GM18861 (cell line): Measurements from ENCODE around the gene FHL1.

ENCODE experiments used
- ATAC-seq: cut with Tn5 transposase; IDR thresholded peaks from one replicate; pipeline ENCODE4 v1.9.1; 2021; ENCODE audit not compliant: unreplicated experiment

FHL1 gene

DNA sequence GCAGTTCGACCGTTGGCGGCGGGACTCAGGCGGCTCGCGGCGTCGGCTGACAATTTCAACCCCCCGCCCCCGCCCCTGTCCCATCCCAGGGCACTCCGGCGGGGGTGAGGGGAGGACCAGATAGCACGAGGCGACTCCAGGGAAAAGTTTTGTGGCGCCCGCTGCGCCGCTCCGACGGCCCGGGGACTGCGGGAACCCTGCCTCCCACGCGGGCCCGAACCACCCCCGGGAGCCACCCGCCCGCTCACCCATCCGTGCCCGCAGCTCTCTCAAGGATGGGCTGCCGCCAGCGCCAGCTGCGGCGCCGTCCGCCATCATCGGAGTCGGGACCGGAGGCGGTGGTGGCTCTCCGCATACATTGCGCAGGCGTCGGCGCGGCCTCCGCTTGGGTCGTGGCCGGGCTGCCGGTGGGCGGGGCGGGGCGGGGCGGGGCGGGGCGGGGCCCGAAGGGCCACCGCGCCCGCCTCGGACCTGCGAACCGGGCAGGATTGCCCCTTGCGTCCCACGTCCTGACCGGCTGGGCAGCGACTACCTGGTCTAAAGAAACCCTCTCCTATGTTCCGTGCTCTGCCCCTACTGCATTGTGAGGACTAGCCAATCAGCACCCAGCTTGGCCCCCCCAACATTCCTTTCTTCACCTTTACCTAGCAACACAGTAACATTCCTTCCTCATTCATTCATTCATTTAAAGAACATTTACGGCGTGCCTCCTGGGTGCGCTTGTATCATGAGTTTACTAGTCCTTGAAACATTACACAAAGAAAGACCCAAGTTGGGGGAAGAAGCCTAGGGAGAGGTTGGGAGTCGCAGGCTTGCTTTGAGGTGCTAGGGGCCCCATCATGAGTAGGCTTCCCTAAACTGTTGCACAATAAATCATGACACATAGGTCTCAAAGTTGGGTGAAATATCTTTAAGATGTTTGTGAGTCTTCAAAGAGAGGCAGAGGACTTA is 104.0 kb downstream of the FHL1 start, which contains the start of gene MAP7D3:
Gene MAP7D3 (minus strand): TSS at position 360 of the 951 bp plus-strand sequence. CDS start 42 bp downstream, at position 318.
- peak; percentile 73 for ATAC-seq

DNA sequence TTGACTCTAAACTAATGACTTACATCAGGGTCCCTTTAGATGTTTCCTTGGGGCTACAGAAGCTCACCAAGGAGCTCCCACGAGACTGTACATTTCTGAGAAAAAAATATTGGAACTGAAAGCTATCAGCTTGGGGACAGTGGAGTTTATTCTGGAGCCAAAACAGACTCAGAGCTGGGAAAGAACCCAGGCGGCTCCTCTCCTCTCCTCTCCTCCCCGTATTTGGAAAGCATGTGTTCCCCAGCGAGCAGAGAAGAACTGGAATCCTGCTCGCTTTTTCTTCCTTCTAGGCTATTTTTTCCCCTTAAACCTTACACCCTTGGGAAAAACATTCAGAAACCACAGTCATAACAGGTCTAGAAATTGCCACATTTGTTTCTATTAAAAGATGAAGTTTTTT is 108.2 kb downstream of the FHL1 start:
- no peak for ATAC-seq

DNA sequence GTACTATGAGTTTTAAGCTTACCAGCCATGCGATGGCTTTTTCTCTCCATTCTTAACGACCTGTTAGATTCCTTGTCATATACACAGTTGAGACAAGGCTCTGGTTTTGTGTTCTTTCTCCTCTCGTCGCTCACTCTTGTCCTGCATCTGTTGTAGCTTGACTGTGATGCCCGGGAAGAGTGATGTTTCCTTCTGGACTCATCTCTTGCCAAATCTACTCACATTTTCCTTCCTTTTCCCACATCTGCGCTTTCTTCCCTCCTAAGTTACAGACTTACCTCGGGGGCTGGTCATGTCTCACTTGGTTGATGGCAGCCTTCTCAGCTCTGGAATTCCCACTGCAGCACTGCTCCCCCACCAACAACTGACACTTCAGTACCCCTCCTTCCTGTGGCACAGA is 108.7 kb downstream of the FHL1 start:
- no peak for ATAC-seq

DNA sequence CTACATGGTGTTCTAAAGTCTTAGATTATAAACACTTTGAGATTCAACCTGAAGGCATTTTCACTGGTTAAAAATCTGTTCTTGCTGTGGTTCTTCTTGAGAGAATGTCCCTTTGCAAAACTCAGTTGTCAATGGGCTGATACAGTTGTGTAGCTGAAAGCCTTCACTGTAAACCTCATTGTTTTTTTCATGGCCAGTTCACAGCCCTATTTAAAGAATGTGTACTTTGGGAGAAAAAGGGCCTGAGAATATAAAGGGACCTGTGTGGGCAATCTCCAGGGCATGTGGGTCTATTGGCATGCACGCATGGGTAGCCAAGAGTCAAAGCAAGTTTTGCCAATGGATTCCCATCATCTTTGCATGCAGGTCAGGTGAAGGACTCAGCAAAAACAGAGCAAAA is 111.6 kb downstream of the FHL1 start:
- ATAC-seq, result no peak

DNA sequence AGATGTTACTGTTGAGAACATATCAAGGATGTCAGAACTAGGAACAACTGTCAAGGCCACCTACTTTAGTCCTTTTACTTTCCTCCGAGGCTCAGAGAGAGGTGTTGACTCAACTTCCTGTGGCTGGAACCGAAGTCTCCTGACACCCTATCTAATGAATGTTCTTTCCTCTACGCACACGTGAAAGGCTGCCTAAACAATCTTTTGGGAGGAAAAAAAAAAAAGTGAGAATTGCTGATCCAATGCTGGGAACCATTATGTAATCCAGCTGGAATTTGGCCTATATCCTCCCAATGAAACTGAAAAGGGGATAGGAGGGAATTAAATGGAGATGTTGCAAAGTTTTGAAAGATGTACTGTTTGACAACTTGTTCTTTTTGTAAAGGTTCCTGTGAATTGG is 112.2 kb downstream of the FHL1 start:
- ATAC-seq, result no peak

DNA sequence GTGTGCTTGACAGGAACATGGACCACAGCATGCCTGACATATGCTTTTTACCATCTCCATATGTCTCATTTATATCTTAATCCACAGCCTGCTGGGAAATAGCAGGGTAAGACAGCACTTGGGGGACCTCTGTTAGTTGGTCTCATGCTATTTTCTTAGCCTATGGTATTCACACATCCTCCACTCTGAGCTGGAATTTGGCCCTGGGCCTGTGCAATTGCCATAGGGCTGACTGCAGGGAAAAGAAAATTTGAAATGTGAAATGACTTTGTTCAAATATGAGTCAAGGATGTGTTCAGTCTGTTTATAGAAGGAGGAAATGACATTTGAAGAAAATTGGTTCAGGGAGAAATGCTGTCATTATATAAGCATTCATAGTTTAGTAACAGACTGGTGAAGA is 113.4 kb downstream of the FHL1 start:
- ATAC-seq, result no peak
